H4 (cell line): ENCODE data around the gene SUPT6H. TPM values are rescaled to one million over a fixed set of nuclear protein-coding genes. Genes with fewer than 3 reads are reported as not detected.
A peak's percentile ranks its signal among the peaks of the same experiment; 100 is the strongest.

ENCODE experiments used
- DNase-seq: peaks from one replicate; pipeline ENCODE4 v3.0.0-alpha.2; 2015; ENCODE audit warnings: low spot score
- total RNA-seq: library from RNA; depleted of rRNA; stranded (reverse); fragments of >200 nt; shearing (Covaris generic); gene quantifications from 2 replicates; pipeline ENCODE4 v1.2.3, GENCODE V29; 2014; rRNA removed

Gene SUPT6H
- total RNA-seq, 1 experiment from 2014 or later, result 26.0 TPM

DNA sequence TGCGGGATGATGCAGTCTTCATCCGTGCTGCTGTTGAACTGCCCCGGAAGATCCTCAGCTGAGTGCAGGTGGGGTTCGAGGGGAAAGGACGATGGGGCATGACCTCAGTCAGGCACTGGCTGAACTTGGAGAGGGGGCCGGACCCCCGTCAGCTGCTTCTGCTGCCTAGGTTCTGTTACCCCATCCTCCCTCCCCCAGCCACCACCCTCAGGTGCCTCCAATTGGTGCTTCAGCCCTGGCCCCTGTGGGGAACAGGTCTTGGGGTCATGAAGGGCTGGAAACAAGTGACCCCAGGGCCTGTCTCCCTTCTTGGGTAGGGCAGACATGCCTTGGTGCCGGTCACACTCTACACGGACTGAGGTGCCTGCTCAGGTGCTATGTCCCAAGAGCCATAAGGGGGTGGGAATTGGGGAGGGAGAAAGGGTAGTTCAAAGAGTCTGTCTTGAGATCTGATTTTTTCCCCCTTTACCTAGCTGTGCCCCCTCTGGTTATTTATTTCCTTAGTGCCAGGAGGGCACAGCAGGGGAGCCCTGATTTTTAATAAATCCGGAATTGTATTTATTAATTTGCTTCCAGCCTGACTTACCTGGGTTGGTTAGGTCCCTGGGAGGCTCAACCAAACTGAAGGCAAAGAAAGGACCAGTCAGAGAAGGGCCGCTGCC, 87.6 kb downstream of the SUPT6H start:
- no peak for DNase-seq

DNA sequence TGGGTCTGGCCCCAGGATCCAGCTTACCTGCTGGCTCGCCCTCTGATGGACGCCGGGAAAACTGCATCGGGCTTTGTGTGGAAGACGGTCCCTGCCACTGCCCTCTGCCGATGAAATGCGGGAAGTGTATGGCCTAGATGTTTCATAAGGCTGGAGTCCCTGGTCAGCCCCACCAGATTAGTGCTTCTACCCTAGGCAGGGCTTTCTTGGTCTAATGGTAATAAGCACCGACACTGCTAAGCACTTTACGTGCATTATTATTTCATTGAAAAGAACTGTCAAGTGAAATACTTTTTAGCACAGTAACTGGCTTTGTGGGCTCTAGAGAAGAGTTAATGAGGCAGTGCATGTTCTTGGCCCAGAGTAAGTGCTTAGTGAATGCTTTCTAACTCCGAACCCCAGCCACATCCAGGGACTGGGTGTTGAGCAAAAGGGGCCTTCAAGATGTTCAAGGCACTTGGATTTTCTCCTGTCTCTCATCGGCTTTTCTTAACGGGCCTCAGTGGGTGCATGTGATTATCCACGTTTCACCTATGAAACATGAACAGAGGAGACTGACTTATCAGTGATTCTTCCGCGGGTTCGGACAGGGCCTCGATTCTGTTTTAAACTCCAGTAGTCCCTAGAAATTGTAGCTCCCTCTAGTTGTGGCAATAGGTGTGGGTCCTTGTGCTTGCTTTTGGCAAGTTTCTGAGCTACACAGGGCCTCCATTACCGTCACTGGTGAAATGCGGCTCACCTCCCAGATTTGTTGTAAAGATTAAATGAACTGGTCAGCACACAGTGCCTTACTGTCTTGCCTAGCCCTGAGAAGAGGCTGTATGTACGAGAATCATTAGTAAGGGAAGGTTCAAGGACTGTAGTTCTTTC, 88.4 kb downstream of the SUPT6H start:
- peak; percentile 87 for DNase-seq

DNA sequence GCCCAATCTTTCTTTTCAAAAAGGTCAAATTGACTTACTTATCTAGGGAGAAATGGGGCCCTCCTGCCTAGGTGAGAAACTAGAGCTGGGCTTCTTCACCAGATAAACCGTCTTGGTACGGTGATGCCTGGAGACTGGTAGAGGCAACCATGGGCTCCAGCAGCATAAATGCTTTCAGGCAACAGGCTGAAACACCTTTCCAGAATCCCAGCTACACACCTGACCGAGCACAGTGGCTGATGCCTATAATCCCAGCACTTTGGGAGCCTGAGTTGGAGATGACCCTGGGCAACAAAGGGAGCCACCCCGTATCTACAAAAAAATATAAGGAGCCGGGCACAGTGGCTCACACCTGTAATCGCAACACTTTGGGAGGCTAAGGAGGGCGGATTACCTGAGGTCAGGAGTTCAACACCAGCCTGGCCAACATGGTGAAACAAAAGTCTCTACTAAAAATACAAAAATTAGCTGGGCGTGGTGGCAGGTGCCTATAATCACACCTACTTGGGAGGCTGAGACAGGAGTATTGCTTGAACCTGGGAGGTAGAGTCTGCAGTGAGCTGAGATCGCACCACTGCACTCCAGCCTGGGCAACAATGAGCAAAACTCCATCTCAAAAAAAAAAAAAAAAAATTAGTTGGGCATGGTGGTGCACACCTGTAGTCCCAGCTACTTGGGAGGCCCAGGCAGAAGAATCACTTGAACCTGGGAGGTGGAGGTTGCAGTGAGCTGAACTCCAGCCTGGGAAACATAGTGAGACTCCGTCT, 89.8 kb downstream of the SUPT6H start:
- no peak for DNase-seq

Other genes with a start within 250 kb of the SUPT6H start
- gene SLC13A2, start 188.6 kb upstream of the SUPT6H start, total RNA-seq, result not detected in 2 replicates
- not detected in 2 replicates for gene FOXN1, start 155.9 kb upstream of the SUPT6H start, total RNA-seq
- 39.0 and 39.7 TPM in 2 replicates for gene UNC119, start 109.6 kb upstream of the SUPT6H start, total RNA-seq
- gene PIGS, start 90.7 kb upstream of the SUPT6H start, total RNA-seq, result 74.4 and 90.7 TPM in 2 replicates
- gene ALDOC, start 85.3 kb upstream of the SUPT6H start, total RNA-seq, result 6.2 and 8.1 TPM in 2 replicates
- gene SPAG5, start 63.2 kb upstream of the SUPT6H start, total RNA-seq, result 72.2 and 80.2 TPM in 2 replicates
- 2.2 and 2.9 TPM in 2 replicates for gene RSKR, start 48.0 kb upstream of the SUPT6H start, total RNA-seq
- gene BLTP2, start 17.0 kb upstream of the SUPT6H start, total RNA-seq, result 66.0 and 80.6 TPM in 2 replicates
- 76.6 and 82.9 TPM in 2 replicates for gene SDF2, start 299 bp upstream of the SUPT6H start, total RNA-seq
- 0.70 TPM in 1 of 2 replicates, not detected in the other for gene PROCA1, start 49.7 kb downstream of the SUPT6H start, total RNA-seq
- gene RAB34, start 55.7 kb downstream of the SUPT6H start, total RNA-seq, result 233 and 275 TPM in 2 replicates
- gene RPL23A, start 57.8 kb downstream of the SUPT6H start, total RNA-seq, result 957 and 967 TPM in 2 replicates
- 21.0 and 34.2 TPM in 2 replicates for gene TLCD1, start 64.0 kb downstream of the SUPT6H start, total RNA-seq
- 1.4 and 3.1 TPM in 2 replicates for gene NEK8, start 66.6 kb downstream of the SUPT6H start, total RNA-seq
- 27.7 and 40.5 TPM in 2 replicates for gene TRAF4, start 81.8 kb downstream of the SUPT6H start, total RNA-seq
- 3.6 and 4.1 TPM in 2 replicates for gene FAM222B, start 180.6 kb downstream of the SUPT6H start, total RNA-seq
- 23.4 and 37.5 TPM in 2 replicates for gene ERAL1, start 192.8 kb downstream of the SUPT6H start, total RNA-seq
- 15.5 and 21.3 TPM in 2 replicates for gene FLOT2, start 235.5 kb downstream of the SUPT6H start, total RNA-seq
- 12.3 and 16.1 TPM in 2 replicates for gene DHRS13, start 240.9 kb downstream of the SUPT6H start, total RNA-seq